Sigmoid colon (tissue), 7 donors: ENCODE results near the gene CCDC61. TPM values are rescaled to one million over a fixed set of nuclear protein-coding genes. Genes with fewer than 3 reads are reported as not detected.

Source experiments
- DNase-seq: peaks from one replicate; pipeline ENCODE4 v3.0.0-alpha.2; 2019
- H3K27ac ChIP-seq, 4 donors: fragments of 200-600 bp; sonication (generic); one replicate each; pipeline ENCODE4 v1.5.1; 2016 to 2019; ENCODE audit warnings: mild to moderate bottlenecking in 1 of 4
- H3K27me3 ChIP-seq, 3 donors: fragments of 200-600 bp; sonication (generic); one replicate each; pipeline ENCODE4 v1.5.1; 2019; ENCODE audit warnings: mild to moderate bottlenecking in 1 of 3
- H3K36me3 ChIP-seq, 4 donors: fragments of 200-600 bp; sonication (generic); one replicate each; pipeline ENCODE4 v1.5.1; 2016 to 2019
- H3K4me1 ChIP-seq, 4 donors: fragments of 200-600 bp; sonication (generic); one replicate each; pipeline ENCODE4 v1.5.1; 2017 to 2019
- H3K4me3 ChIP-seq, 4 donors: fragments of 200-600 bp; sonication (generic); one replicate each; pipeline ENCODE4 v1.5.1; 2017 to 2019; ENCODE audit warnings: mild to moderate bottlenecking in 2 of 4, moderate library complexity in 1 of 4
- H3K9me3 ChIP-seq, 4 donors: fragments of 200-600 bp in 3 of 4; sonication (generic) in 3 of 4; one replicate each; pipeline versions ENCODE4 v1.5.1 to v1.6.1; 2013 to 2019
- EP300 ChIP-seq, 4 donors: sonication (generic); formaldehyde crosslinking; IDR thresholded peaks; one replicate each; pipeline ENCODE4 v1.6.1; 2017; ENCODE audit warnings: antibody characterized with exemption in 4 of 4
- POLR2A ChIP-seq, 2 donors: fragments of 450-650 bp; IDR thresholded peaks; one replicate each; pipeline ENCODE4 v1.6.1; 2016; ENCODE audit warnings: antibody characterized with exemption in 2 of 2, mild to moderate bottlenecking in 2 of 2, moderate library complexity in 2 of 2
- POLR2AphosphoS5 ChIP-seq, 4 donors: sonication (generic); formaldehyde crosslinking; IDR thresholded peaks; one replicate each; pipeline ENCODE4 v1.6.1; 2017; ENCODE audit warnings: antibody characterized with exemption in 4 of 4
- WGBS, 2 donors: extraction: QIAGEN DNeasy Blood & Tissue Kit; methylation state at CpG; one replicate each; pipeline ENCODE4 v1.1.7; 2013; 5-methylcytosine and 5-hydroxymethylcytosine counted together
- intact Hi-C: fragments of 100-400 bp; cut with DNase I; formaldehyde crosslinking; loops from one replicate; pipeline ENCODE4 v1.15.1; 2023
- polyA plus RNA-seq, 3 donors: library from polyadenylated mRNA; stranded (reverse); fragments of 200-250 nt; gene quantifications; one replicate each; pipeline ENCODE4 v1.2.3, GENCODE V29; 2013
- total RNA-seq, 4 donors: library from RNA; depleted of rRNA; stranded (reverse); fragments of >200 nt; gene quantifications; one replicate each; pipeline ENCODE4 v1.1.0, GENCODE V29; 2016
- TF ChIP-seq, protein P1 (sequence below), 4 experiments: fragments of 450-650 bp in 3 of 4; fragments of 200-600 bp in 1 of 4; IDR thresholded peaks; one replicate each; pipeline ENCODE4 v1.5.1; 2016 to 2019; ENCODE audit warnings: antibody characterized with exemption in 4 of 4, mild to moderate bottlenecking in 3 of 4, moderate library complexity in 2 of 4
- donor health status: healthy with polysubstance abuse.
- donor health status: Bipolar disorder and iron deficiency.
- donor health status: healthy.

CCDC61 gene
- total and polyA plus RNA-seq, 7 donors: 5.0 to 16.3 (median 10.6) TPM

DNA sequence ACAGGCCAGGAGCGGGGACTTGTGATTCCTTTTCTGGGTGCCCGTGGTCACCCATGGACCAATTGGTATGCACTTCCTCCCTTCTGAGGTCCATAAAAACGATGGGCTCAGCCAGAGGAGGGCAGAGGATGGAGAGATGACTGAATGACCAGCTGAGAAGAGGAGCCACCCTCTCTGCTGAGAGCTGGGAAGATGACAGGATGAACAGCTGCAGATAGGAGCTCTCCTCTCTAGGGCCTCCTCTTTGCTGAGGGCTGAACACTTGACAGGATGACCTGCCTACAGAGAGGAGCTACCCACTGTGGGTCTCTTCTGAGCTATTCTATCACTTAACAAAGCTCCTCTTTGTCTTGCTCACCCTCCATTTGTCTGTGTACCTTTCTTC is 41.5 kb downstream of the CCDC61 start:
- DNase-seq: no peak
- no peak overlapping the region for H3K4me3 ChIP-seq
- WGBS, 2 donors: 62 to 68% methylated on average over 3 of the region's 3 CpGs
- H3K36me3 ChIP-seq: no peaks in the 10 kb centered on the region
- no peaks in the 10 kb centered on the region for H3K9me3 ChIP-seq
- peaks cover 0 to 11% (median 8%) of the 10 kb centered on the region in 3 donors for H3K27me3 ChIP-seq
- TF ChIP-seq, protein P1, sequence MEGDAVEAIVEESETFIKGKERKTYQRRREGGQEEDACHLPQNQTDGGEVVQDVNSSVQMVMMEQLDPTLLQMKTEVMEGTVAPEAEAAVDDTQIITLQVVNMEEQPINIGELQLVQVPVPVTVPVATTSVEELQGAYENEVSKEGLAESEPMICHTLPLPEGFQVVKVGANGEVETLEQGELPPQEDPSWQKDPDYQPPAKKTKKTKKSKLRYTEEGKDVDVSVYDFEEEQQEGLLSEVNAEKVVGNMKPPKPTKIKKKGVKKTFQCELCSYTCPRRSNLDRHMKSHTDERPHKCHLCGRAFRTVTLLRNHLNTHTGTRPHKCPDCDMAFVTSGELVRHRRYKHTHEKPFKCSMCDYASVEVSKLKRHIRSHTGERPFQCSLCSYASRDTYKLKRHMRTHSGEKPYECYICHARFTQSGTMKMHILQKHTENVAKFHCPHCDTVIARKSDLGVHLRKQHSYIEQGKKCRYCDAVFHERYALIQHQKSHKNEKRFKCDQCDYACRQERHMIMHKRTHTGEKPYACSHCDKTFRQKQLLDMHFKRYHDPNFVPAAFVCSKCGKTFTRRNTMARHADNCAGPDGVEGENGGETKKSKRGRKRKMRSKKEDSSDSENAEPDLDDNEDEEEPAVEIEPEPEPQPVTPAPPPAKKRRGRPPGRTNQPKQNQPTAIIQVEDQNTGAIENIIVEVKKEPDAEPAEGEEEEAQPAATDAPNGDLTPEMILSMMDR (IDR thresholded peaks at IDR 0.05): no peak
- TF ChIP-seq POLR2AphosphoS5 (IDR thresholded peaks at IDR 0.05): no peak
- TF ChIP-seq POLR2A (IDR thresholded peaks at IDR 0.05): no peak
- no peak for TF ChIP-seq EP300 (IDR thresholded peaks at IDR 0.05)
- no peak overlapping the region for H3K27ac ChIP-seq
- intact Hi-C loops: no loop called here
- H3K4me1 ChIP-seq: no peaks in the 10 kb centered on the region

DNA sequence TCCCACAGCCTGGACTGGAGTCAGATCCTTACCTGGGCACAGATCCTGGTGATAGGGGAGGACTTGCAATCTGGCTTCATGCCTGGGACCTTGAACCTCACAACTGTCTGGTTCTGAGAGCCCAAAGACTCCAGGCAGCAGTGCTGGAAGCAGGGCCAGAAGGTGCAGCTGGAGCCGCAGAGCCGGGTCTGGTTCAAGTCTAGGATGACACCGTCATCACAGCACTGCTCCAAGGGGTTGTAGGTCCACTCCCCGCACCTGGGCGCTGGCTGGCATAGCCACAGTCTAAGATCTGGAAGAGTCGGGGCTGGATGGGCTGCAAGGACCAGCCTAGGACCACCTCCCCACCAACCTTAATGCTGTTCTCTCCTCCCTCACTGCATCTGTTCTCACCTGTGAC is 44.9 kb downstream of the CCDC61 start:
- Histone ChIP-seq H3K9me3 (peaks cover 0 to 3% (median 0%) of the 10 kb centered on the region in 4 donors), H3K36me3 (no peaks in the 10 kb centered on the region), H3K27ac (no peak overlapping the region), H3K4me1 (no peaks in the 10 kb centered on the region), H3K27me3 (peaks cover 0 to 29% (median 21%) of the 10 kb centered on the region in 3 donors), H3K4me3 (no peak overlapping the region)
- WGBS, 2 donors: 88 to 91% methylated on average over 6 of the region's 6 CpGs
- DNase-seq: no peak
- TF ChIP-seq EP300 (IDR thresholded peaks at IDR 0.05): no peak
- no peak for TF ChIP-seq POLR2A (IDR thresholded peaks at IDR 0.05)
- TF ChIP-seq, protein P1 (IDR thresholded peaks at IDR 0.05): no peak
- TF ChIP-seq POLR2AphosphoS5 (IDR thresholded peaks at IDR 0.05): no peak
- intact Hi-C loops: no loop called here

DNA sequence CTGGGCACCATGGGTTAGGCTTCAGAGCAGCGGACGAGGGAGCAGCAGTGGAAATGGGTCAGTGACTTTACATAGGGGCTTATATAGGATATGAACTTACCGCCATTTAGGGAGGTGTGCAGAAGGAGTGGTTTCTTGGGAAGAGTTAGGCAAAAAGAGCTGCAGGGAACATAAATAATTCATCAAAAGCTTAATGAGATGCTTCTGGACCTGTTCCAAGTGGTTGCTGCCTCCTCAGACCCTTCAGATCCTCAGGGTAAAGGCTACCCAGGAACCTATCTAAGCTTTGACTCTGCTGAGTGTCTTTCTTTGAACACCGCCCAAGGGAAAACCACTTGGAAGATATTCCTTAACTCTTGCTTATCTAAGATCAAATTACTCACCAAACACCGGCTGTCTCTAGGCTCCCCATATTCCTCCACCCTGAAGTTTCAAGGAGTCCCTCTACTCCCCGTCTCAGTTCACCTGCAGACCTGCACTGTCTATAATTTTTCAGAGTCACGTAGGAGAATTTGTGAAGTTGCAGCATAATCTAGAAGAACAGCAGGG is 45.8 kb downstream of the CCDC61 start, which contains the start of gene IGFL4:
Gene IGFL4, minus strand, starts transcription at position 51 of the 549 bp plus-strand sequence. Its CDS starts 40 bp downstream, at position 11.
- Histone ChIP-seq H3K36me3 (no peaks in the 10 kb centered on the region), H3K9me3 (peaks cover 0 to 4% (median 0%) of the 10 kb centered on the region in 4 donors), H3K27me3 (peaks cover 0 to 29% (median 21%) of the 10 kb centered on the region in 3 donors), H3K27ac (no peak within 1 kb of the TSS), H3K4me3 (no peak within 1 kb of the TSS), H3K4me1 (no peaks in the 10 kb centered on the region)
- no peak for DNase-seq
- 31 to 65% methylated on average over 7 of the region's 7 CpGs for WGBS, 2 donors
- intact Hi-C loops: no loop called here
- TF ChIP-seq EP300 (IDR thresholded peaks at IDR 0.05) (no peak), POLR2A (IDR thresholded peaks at IDR 0.05) (no peak)

DNA sequence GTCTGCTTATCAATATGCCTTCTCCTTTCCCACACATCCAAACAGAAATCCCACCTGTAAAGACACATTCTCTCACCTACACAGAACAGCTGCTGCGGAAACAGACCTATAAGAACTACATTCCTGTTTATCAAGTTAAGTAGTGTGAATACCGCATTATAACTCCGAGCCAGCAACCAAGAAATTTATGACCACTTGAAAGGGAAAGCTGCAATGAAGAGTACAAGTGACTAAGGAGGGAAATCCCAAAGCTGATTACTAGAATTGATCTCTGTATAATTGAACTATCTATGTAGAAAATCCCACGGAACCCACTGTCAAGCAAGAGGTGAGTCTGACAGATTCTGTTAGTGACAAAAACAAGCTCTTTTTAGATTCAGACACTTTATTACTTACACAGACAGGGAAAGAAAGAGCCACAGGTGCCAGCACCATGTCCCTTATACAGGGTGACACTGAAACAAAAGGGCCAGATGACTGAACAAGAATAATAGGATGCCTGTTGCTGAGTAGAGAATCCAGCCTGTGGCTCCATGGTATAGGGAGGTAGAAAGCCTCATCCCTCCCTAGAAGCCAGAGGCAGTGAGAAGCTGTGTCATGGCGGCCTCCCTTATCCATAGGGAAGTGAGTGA is 47.1 kb downstream of the CCDC61 start:
- Histone ChIP-seq H3K36me3 (no peaks in the 10 kb centered on the region), H3K27ac (no peak overlapping the region), H3K4me1 (no peaks in the 10 kb centered on the region), H3K9me3 (peaks cover 0 to 5% (median 0%) of the 10 kb centered on the region in 4 donors), H3K27me3 (peaks cover 0 to 25% (median 25%) of the 10 kb centered on the region in 3 donors), H3K4me3 (no peak overlapping the region)
- 31 to 62% methylated on average over 5 of the region's 5 CpGs for WGBS, 2 donors
- TF ChIP-seq POLR2AphosphoS5 (IDR thresholded peaks at IDR 0.05) (no peak), EP300 (IDR thresholded peaks at IDR 0.05) (no peak)
- no peak for DNase-seq
- intact Hi-C loops: no loop called here

DNA sequence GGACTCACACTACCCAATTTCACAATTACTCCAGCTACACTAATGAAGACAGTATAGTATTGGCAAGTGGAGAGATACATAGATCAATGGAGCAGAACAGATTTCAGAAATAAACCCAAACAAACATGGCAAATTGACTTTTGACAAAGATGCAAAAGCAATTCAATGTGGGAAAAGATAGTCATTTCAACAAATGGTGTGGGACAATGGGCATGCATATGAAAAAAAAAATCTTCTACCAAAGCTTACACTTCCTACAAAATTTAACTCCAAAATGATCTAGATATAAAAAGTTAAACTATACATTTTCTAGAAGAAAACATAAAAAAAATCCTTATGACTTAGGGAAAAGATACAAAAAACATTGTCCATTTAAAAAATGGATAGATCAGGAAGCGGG is 48.3 kb downstream of the CCDC61 start:
- no peaks in the 10 kb centered on the region for H3K4me1 ChIP-seq
- intact Hi-C loops: no loop called here
- no peak for TF ChIP-seq EP300 (IDR thresholded peaks at IDR 0.05)
- TF ChIP-seq, protein P1 (IDR thresholded peaks at IDR 0.05): no peak
- no peak for TF ChIP-seq POLR2AphosphoS5 (IDR thresholded peaks at IDR 0.05)
- no peak for TF ChIP-seq POLR2A (IDR thresholded peaks at IDR 0.05)
- peaks cover 0 to 9% (median 0%) of the 10 kb centered on the region in 4 donors for H3K9me3 ChIP-seq
- no peak overlapping the region for H3K27ac ChIP-seq
- 95 to 98% methylated on average over 1 of the region's 1 CpG for WGBS, 2 donors
- H3K36me3 ChIP-seq: no peaks in the 10 kb centered on the region
- no peak overlapping the region for H3K4me3 ChIP-seq
- no peak for DNase-seq
- peaks cover 0 to 33% (median 25%) of the 10 kb centered on the region in 3 donors for H3K27me3 ChIP-seq
